ENCODE results near the gene MIA2. TPM values are rescaled to one million over a fixed set of nuclear protein-coding genes. Genes with fewer than 3 reads are reported as not detected.
"Not testable (repeated sequence)": the region's sequence is repeated elsewhere in the genome, so short reads cannot be mapped to it uniquely, and the experiment has no call there.

Gene MIA2
- total RNA-seq, 4 donors from 2014 or later = 54.1 to 83.0 (median 71.4) TPM

DNA sequence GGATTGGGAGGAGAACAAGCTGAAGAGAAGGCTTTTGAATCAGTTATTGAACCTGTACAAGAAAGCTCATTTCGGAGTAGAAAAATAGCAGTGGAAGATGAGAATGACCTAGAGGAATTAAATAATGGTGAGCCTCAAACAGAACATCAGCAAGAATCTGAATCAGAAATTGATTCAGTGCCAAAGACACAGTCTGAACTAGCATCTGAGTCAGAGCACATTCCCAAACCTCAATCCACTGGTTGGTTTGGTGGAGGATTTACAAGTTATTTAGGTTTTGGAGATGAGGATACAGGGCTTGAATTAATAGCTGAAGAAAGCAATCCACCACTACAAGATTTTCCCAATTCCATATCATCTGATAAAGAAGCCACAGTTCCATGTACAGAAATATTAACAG is 13.5 kb downstream of the MIA2 start:
- Histone ChIP-seq H3K9me3 (no peaks in the 10 kb centered on the region), H3K27me3 (no peaks in the 10 kb centered on the region), H3K4me3 (no peak overlapping the region), H3K27ac (no peak overlapping the region), H3K4me1 (no peaks in the 10 kb centered on the region), H3K36me3 (no peaks in the 10 kb centered on the region)
- no peak for DNase-seq
- intact Hi-C loops (cut with DNase I; ENCODE audit: low total_unique reads) = no loop called here
- in situ Hi-C loops (cut with MboI; ENCODE audit: low pct_ligation_motif_present in 1 of 4, low pct_unique_long_range_greater_than_20kb in 1 of 4, low sequenced_read_pairs in 3 of 4) = no loop called here
- no peak for TF ChIP-seq EP300 (IDR thresholded peaks at IDR 0.05; ENCODE audit: low read depth)
- no peak for TF ChIP-seq POLR2AphosphoS5 (IDR thresholded peaks at IDR 0.05)
- TF ChIP-seq POLR2A (IDR thresholded peaks at IDR 0.05) = no peak
- no peak for TF ChIP-seq CTCF (IDR thresholded peaks at IDR 0.05)
- whole genome bisulfite sequencing, 2 donors (ENCODE audit: low coverage in 1 of 2) = 83 to 94% methylated on average over 1 of the region's 1 CpG

DNA sequence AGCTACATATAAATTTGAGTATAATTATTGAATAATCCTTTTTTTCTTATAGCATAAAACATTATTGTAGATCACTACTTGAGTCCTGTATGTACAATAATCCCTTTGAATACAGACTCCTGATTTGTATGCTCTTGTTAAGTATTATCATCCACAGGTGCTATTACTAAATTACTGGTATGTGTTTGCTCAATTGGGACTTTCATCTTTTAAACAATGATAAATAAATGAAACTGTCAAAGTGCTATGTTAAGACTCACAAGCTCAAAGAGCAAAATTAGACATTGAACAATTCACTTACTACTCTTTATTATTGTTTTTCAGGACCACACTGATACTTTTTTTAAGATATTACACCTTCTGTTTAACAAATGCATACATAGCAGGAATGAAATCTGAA is 17.8 kb downstream of the MIA2 start:
- H3K36me3 ChIP-seq = no peaks in the 10 kb centered on the region
- no peaks in the 10 kb centered on the region for H3K4me1 ChIP-seq
- no peak for TF ChIP-seq CTCF (IDR thresholded peaks at IDR 0.05)
- no peak for TF ChIP-seq EP300 (IDR thresholded peaks at IDR 0.05; ENCODE audit: low read depth)
- TF ChIP-seq POLR2AphosphoS5 (IDR thresholded peaks at IDR 0.05) = no peak
- TF ChIP-seq POLR2A (IDR thresholded peaks at IDR 0.05) = no peak
- H3K9me3 ChIP-seq = no peaks in the 10 kb centered on the region
- H3K27ac ChIP-seq = no peak overlapping the region
- intact Hi-C loops (cut with DNase I; ENCODE audit: low total_unique reads) = no loop called here
- H3K27me3 ChIP-seq = no peaks in the 10 kb centered on the region
- no peak overlapping the region for H3K4me3 ChIP-seq
- no peak for DNase-seq
- in situ Hi-C loops (cut with MboI; ENCODE audit: low pct_ligation_motif_present in 1 of 4, low pct_unique_long_range_greater_than_20kb in 1 of 4, low sequenced_read_pairs in 3 of 4) = no loop called here

DNA sequence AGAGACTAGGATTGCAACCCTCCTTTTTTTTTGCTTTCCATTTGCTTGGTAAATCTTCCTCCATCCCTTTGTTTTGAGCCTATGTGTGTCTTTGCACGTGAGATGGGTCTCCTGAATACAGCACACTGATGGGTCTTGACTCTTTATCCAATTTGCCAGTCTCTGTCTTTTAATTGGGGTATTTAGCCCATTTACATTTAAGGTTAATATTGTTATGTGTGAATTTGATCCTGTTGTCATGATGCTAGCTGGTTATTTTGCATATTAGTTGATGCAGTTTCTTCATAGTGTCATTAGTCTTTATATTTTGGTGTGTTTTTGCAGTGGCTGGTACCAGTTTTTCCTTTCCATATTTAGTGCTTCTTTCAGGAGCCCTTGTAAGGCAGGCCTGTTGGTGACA is 23.7 kb downstream of the MIA2 start:
- 88 to 93% methylated on average over 1 of the region's 1 CpG for WGBS, 2 donors (ENCODE audit: low coverage in 1 of 2)
- intact Hi-C loops (cut with DNase I; ENCODE audit: low total_unique reads); H3K4me1 ChIP-seq; H3K4me3 ChIP-seq; H3K9me3 ChIP-seq; H3K27ac ChIP-seq; H3K27me3 ChIP-seq; H3K36me3 ChIP-seq; DNase-seq; in situ Hi-C loops (cut with MboI; ENCODE audit: low pct_ligation_motif_present in 1 of 4, low pct_unique_long_range_greater_than_20kb in 1 of 4, low sequenced_read_pairs in 3 of 4): not testable (repeated sequence)

GRCh38 chr14:39258782-39259545 is 25.2 kb downstream of the MIA2 start:
- Histone ChIP-seq H3K36me3 (no peaks in the 10 kb centered on the region), H3K9me3 (no peaks in the 10 kb centered on the region), H3K4me1 (no peaks in the 10 kb centered on the region), H3K27me3 (no peaks in the 10 kb centered on the region), H3K4me3 (no peak overlapping the region), H3K27ac (no peak overlapping the region)
- WGBS, 2 donors (ENCODE audit: low coverage in 1 of 2) = 82 to 100% methylated on average over 1 to 12 of the region's 12 CpGs
- in situ Hi-C loops (cut with MboI; ENCODE audit: low pct_ligation_motif_present in 1 of 4, low pct_unique_long_range_greater_than_20kb in 1 of 4, low sequenced_read_pairs in 3 of 4) = no loop called here
- TF ChIP-seq POLR2A (IDR thresholded peaks at IDR 0.05) (no peak), POLR2AphosphoS5 (IDR thresholded peaks at IDR 0.05) (no peak), CTCF (IDR thresholded peaks at IDR 0.05) (no peak)
- no peak for DNase-seq
- intact Hi-C loops (cut with DNase I; ENCODE audit: low total_unique reads) = no loop called here

- H3K36me3 ChIP-seq; H3K27me3 ChIP-seq; DNase-seq; H3K27ac ChIP-seq; intact Hi-C loops (cut with DNase I; ENCODE audit: low total_unique reads); in situ Hi-C loops (cut with MboI; ENCODE audit: low pct_ligation_motif_present in 1 of 4, low pct_unique_long_range_greater_than_20kb in 1 of 4, low sequenced_read_pairs in 3 of 4); H3K9me3 ChIP-seq; H3K4me1 ChIP-seq; H3K4me3 ChIP-seq: not testable (repeated sequence)
- WGBS, 2 donors (ENCODE audit: low coverage in 1 of 2) = 79 to 84% methylated on average over 3 of the region's 3 CpGs
Measured at GRCh38 chr14:39260161-39260560, 26.4 kb downstream of the MIA2 start.

DNA sequence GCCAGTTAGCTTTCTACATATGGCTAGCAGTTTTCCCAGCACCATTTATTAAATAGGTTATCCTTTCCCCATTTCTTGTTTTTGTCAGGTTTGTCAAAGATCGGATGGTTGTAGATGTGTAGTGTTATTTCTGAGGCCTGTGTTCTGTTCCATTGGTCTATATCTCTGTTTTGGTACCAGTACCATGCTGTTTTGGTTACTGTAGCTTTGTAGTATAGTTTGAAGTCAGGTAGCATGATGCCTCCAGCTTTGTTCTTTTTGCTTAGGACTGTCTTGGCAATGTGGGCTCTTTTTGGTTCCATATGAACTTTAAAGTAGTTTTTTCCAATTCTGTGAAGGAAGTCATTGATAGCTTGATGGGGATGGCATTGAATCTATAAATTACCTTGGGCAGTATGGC is 28.5 kb downstream of the MIA2 start:
- intact Hi-C loops (cut with DNase I; ENCODE audit: low total_unique reads); DNase-seq; H3K27me3 ChIP-seq; H3K36me3 ChIP-seq; H3K4me3 ChIP-seq; in situ Hi-C loops (cut with MboI; ENCODE audit: low pct_ligation_motif_present in 1 of 4, low pct_unique_long_range_greater_than_20kb in 1 of 4, low sequenced_read_pairs in 3 of 4); H3K9me3 ChIP-seq; H3K27ac ChIP-seq: not testable (repeated sequence)
- peaks cover 8 to 14% (median 8%) of the 10 kb centered on the region in 4 donors for H3K4me1 ChIP-seq
- WGBS, 2 donors (ENCODE audit: low coverage in 1 of 2) = 88 to 100% methylated on average over 1 of the region's 1 CpG

All from transverse colon (tissue), 4 donors.